PC-9 (cell line): ENCODE results near the gene WDR83. TPM values are rescaled to one million over a fixed set of nuclear protein-coding genes. Genes with fewer than 3 reads are reported as not detected.

Experiments used
- BruUV-seq: library from RNA; stranded (reverse); fragments of 400-500 nt; replicated peaks from 2 replicates; lab custom pipeline; 2021; lab: Mats Ljungman, UMichigan
- CTCF ChIA-PET: fragments of 300-600 bp; sonication (Branson Sonifier 250); formaldehyde crosslinking; loops from one replicate; lab custom pipeline; 2022; ENCODE audit warnings: antibody characterized with exemption; lab: Charles Lee
- POLR2A ChIA-PET: fragments of 300-600 bp; sonication (Branson Sonifier 250); formaldehyde crosslinking; loops from one replicate; lab custom pipeline; 2022; ENCODE audit warnings: antibody characterized with exemption; ENCODE audit not compliant: unreplicated experiment; lab: Charles Lee
- DNase-seq, 2 experiments: peaks; one replicate each; pipeline versions ENCODE4 v3.0.0 to v3.0.0-alpha.2; 2015 to 2022; ENCODE audit warnings: mixed read lengths in 1 of 2
- H2AFZ ChIP-seq: fragments of 200-600 bp; sonication (generic); 2 replicates; pipeline ENCODE4 v1.8.1; 2017; ENCODE audit warnings: antibody characterized with exemption
- H3F3A ChIP-seq: fragments of 200-600 bp; sonication (generic); 2 replicates; pipeline ENCODE4 v1.8.1; 2017; ENCODE audit warnings: antibody characterized with exemption, mild to moderate bottlenecking, low read depth; ENCODE audit not compliant: insufficient read depth
- H3K27ac ChIP-seq: fragments of 200-600 bp; sonication (generic); 2 replicates; pipeline ENCODE4 v1.6.1; 2016; ENCODE audit warnings: mixed run types
- H3K27me3 ChIP-seq: fragments of 200-600 bp; sonication (generic); 2 replicates; pipeline ENCODE4 v1.6.1; 2016; ENCODE audit warnings: low read depth, mixed run types; ENCODE audit not compliant: insufficient read depth
- H3K36me3 ChIP-seq: fragments of 200-600 bp; sonication (generic); 2 replicates; pipeline ENCODE4 v1.6.1; 2016; ENCODE audit warnings: low read depth, mixed run types
- H3K4me1 ChIP-seq: fragments of 200-600 bp; sonication (generic); replicated peaks from 2 replicates; pipeline ENCODE4 v1.6.1; 2016; ENCODE audit warnings: mixed run types; ENCODE audit not compliant: insufficient read depth
- H3K4me2 ChIP-seq: fragments of 200-600 bp; sonication (generic); 2 replicates; pipeline ENCODE4 v1.6.1; 2017; ENCODE audit warnings: mixed run types
- H3K4me3 ChIP-seq: fragments of 200-600 bp; sonication (generic); 2 replicates; pipeline ENCODE4 v1.6.1; 2016; ENCODE audit warnings: mixed run types
- H3K79me2 ChIP-seq: fragments of 200-600 bp; sonication (generic); 2 replicates; pipeline ENCODE4 v1.6.1; 2017; ENCODE audit warnings: low read depth, mixed run types
- H3K9me2 ChIP-seq: fragments of 200-600 bp; sonication (generic); 2 replicates; pipeline ENCODE4 v1.8.1; 2017; ENCODE audit warnings: mild to moderate bottlenecking; ENCODE audit not compliant: insufficient read depth
- H3K9me3 ChIP-seq: fragments of 200-600 bp; sonication (generic); 2 replicates; pipeline ENCODE4 v1.8.1; 2016; ENCODE audit warnings: low read depth; ENCODE audit not compliant: insufficient read depth
- H4K20me1 ChIP-seq: fragments of 200-600 bp; sonication (generic); 2 replicates; pipeline ENCODE4 v1.8.1; 2017; ENCODE audit not compliant: insufficient read depth
- EZH2 ChIP-seq: fragments of 200-600 bp; sonication (generic); IDR thresholded peaks from 2 replicates; pipeline ENCODE4 v1.8.0; 2017; ENCODE audit warnings: antibody characterized with exemption, low read depth
- intact Hi-C: fragments of 100-400 bp; cut with micrococcal nuclease; formaldehyde crosslinking; loops from one replicate; pipeline ENCODE4 v1.10.0; 2022; ENCODE audit not compliant: unreplicated experiment
- total RNA-seq: library from RNA; stranded (reverse); gene quantifications from 2 replicates; pipeline ENCODE4 v1.2.3, GENCODE V29; 2021
- TF ChIP-seq, protein P1 (sequence below): fragments of 200-600 bp; sonication (generic); conservative IDR thresholded peaks from 2 replicates; pipeline ENCODE4 v1.6.1; 2017; ENCODE audit warnings: mixed run types, antibody characterized with exemption, mild to moderate bottlenecking, moderate library complexity

WDR83 gene
- total RNA-seq, 1 experiment from 2014 or later = 12.9 TPM

GRCh38 chr19:12655546-12655945, 11.1 kb upstream of the WDR83 start:
- Histone ChIP-seq H3K79me2 (no peaks in the 10 kb centered on the region), H3K27me3 (no peaks in the 10 kb centered on the region), H3K9me2 (no peaks in the 10 kb centered on the region), H4K20me1 (no peaks in the 10 kb centered on the region), H3K4me1 (no peaks in the 10 kb centered on the region), H3K4me2 (no peak overlapping the region), H2AFZ (no peak overlapping the region), H3F3A (peaks cover 4% of the 10 kb centered on the region; the same call in 1 of the 2 replicates), H3K9me3 (no peaks in the 10 kb centered on the region), H3K27ac (no peak overlapping the region), H3K36me3 (no peaks in the 10 kb centered on the region), H3K4me3 (no peak overlapping the region)
- BruUV-seq = no TSS peak
- CTCF ChIA-PET = no interaction called here
- DNase-seq = no peak
- TF ChIP-seq EZH2 = no peak
- TF ChIP-seq, protein P1, sequence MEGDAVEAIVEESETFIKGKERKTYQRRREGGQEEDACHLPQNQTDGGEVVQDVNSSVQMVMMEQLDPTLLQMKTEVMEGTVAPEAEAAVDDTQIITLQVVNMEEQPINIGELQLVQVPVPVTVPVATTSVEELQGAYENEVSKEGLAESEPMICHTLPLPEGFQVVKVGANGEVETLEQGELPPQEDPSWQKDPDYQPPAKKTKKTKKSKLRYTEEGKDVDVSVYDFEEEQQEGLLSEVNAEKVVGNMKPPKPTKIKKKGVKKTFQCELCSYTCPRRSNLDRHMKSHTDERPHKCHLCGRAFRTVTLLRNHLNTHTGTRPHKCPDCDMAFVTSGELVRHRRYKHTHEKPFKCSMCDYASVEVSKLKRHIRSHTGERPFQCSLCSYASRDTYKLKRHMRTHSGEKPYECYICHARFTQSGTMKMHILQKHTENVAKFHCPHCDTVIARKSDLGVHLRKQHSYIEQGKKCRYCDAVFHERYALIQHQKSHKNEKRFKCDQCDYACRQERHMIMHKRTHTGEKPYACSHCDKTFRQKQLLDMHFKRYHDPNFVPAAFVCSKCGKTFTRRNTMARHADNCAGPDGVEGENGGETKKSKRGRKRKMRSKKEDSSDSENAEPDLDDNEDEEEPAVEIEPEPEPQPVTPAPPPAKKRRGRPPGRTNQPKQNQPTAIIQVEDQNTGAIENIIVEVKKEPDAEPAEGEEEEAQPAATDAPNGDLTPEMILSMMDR = no peak
- POLR2A ChIA-PET = no interaction called here
- intact Hi-C loops = no loop called here

DNA sequence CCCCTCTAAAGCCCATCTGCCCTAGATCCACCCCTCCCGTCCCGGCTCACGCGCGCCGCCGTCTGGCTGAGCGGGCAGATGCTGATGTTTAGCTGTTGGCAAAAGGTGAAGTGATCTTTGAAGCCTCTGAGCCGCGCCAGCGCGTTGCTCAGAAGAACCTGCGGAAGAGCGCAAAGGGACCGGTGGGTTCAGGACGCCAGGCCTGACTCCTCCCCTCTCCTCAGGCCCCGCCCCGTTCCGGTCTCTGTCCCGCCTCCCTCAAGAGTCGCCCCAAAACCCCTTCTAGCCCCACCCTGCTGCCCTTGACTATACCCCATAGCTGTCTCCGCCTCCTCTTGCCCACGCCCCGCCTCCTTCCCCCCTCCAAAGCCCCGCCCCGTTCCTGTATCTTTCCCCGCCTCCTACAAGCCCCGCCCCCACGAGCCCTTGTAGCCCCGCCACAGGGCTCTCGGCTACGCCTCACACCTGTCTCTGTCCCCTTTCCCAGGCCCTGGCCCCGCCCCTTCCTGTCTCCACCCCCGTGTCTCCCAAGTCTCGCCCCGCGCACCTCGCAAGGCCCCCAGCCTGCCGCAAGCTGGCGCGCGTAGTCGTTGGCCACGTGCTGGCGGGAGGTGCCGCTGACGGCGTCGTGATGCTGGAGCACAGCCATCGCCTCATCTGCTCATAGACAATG, 9.6 kb upstream of the WDR83 start:
- H2AFZ ChIP-seq = no peak overlapping the region
- CTCF ChIA-PET = no interaction called here
- H3K4me1 ChIP-seq = no peaks in the 10 kb centered on the region
- intact Hi-C loops = no loop called here
- H3K79me2 ChIP-seq = no peaks in the 10 kb centered on the region
- H3K36me3 ChIP-seq = no peaks in the 10 kb centered on the region
- H3K4me2 ChIP-seq = no peak overlapping the region
- peaks cover 4% of the 10 kb centered on the region; the same call in 1 of the 2 replicates for H3F3A ChIP-seq
- no peak overlapping the region for H3K4me3 ChIP-seq
- no peaks in the 10 kb centered on the region for H3K9me3 ChIP-seq
- POLR2A ChIA-PET = no interaction called here
- no peak overlapping the region for H3K27ac ChIP-seq
- H3K27me3 ChIP-seq = no peaks in the 10 kb centered on the region
- H3K9me2 ChIP-seq = no peaks in the 10 kb centered on the region
- no peaks in the 10 kb centered on the region for H4K20me1 ChIP-seq
- DNase-seq = no peak
- BruUV-seq = no TSS peak
- TF ChIP-seq, protein P1 = no peak
- TF ChIP-seq EZH2 = no peak

DNA sequence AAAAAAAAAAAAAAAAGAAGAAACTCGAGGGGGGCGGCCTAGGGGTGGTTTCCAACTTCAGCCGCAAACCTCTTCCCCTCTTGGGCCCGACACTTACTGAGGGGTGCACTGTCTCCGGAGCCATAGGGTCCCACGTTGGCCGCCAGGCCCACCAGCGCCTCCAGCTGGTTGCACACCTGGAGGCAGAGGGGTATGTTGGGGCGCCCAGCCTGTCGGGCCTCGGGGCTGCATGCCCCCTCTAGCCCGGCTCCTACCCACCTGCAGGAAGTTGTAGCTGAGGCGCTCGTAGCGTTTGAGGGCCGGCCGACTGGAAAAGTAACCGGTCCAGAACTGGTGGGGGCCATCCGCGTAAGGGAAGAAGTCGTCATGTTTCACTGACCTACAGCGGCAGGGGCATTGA, 8.6 kb upstream of the WDR83 start:
- Histone ChIP-seq H3K36me3 (0 out of 2 replicates have a peak, but pooled peaks cover 4% of the 10 kb centered on the region), H3K27ac (no peak overlapping the region), H2AFZ (no peak overlapping the region)

More for the DNA sequence above, 8.6 kb upstream of the WDR83 start:
- H3K4me2 ChIP-seq = no peak overlapping the region
- H3K9me3 ChIP-seq = no peaks in the 10 kb centered on the region
- H3K4me1 ChIP-seq = no peaks in the 10 kb centered on the region
- ChIA-PET POLR2A (no interaction called here), CTCF (no interaction called here)
- H3K4me3 ChIP-seq = no peak overlapping the region
- no peaks in the 10 kb centered on the region for H3K9me2 ChIP-seq
- no peak for DNase-seq
- no peaks in the 10 kb centered on the region for H3K79me2 ChIP-seq
- intact Hi-C loops = no loop called here
- H4K20me1 ChIP-seq = no peaks in the 10 kb centered on the region
- TF ChIP-seq, protein P1 = no peak; the same call in 1 of the 2 replicates
- no peak for TF ChIP-seq EZH2
- BruUV-seq = no TSS peak
- H3K27me3 ChIP-seq = no peaks in the 10 kb centered on the region
- H3F3A ChIP-seq = peaks cover 4% of the 10 kb centered on the region; the same call in 1 of the 2 replicates
